ENCODE results near the gene BRD7.

The BRD7 gene

DNA sequence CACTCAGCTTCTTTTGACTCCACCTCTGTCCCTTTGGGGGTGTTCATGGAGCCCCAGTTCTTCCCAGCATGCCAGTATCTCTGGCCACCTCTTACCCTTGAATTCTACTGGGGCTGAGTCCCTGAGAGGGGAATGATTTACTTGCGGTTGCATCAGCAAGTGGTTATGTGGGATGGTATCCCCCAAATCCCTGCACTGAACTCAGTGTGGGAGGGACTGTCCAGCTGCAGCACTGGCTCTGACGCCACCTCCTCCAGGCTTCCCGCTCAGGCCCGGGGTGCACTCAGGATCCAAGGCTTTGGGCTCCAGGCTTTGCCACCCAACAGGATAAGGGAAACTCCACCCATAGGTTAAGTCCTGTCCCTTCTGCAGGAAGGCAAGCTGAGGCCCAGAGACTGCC is 21.1 kb upstream of the BRD7 start:
- no peak for DNase-seq (ENCODE audit: low spot score)

DNA sequence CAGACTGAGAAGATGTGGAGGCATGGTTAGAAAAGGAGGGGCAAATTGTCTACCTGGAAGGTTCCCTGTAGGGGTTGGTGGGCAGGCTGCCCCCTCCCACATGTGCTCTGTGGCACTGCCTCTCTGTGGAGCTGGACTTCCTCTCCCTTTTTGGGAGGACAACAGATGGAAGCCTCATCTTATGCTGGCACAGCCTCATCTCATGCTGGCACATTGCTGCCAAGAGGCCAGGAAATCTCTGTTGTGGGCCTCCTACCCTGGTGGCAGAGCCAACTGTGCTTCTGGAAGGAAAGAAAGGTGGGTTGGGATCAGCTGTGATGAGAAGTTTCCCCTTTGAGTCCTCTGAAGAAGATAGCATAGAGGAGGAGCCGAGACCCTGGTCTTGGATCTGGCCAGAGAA is 19.7 kb upstream of the BRD7 start:
- no peak for DNase-seq (ENCODE audit: low spot score)

DNA sequence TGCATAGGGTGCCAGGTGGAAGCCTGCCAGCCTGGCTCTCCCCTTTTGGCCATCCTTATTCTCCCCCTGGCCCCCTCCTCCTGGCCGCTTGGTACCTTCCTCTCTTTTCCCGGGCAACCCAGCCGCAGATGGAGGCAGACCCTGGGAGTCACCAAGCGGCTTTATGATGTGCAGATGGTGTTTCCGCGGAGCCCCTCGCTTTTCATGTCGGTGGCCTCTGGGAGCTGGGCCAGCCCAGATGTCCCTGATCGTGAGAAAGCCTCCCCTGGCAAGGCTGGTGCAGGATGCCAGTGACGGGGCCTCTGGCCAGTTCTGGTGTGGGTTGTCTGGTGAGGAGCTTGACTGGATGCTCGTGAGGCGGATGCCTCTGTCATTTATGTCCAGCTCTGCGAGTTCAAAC is 18.0 kb upstream of the BRD7 start:
- no peak for DNase-seq (ENCODE audit: low spot score)

DNA sequence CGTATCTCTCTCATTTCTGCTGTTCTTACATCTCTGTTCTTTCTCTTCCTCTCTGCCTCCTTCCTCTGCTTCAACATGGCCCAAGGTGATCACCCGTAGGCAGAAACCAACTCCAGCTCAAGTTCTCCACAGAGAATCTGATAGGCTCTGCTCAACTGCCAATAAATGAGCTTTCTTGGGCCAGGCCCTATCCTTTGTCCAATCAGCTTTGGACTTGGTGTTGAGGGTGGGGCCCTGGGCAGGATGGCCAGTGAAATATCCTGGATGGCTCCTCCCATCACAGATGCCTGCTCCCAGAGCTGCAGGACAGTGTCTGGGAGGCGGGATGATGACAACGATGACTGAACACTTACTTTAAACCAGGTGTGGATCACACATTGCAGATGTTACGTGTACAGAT is 17.4 kb upstream of the BRD7 start:
- no peak for DNase-seq (ENCODE audit: low spot score)

DNA sequence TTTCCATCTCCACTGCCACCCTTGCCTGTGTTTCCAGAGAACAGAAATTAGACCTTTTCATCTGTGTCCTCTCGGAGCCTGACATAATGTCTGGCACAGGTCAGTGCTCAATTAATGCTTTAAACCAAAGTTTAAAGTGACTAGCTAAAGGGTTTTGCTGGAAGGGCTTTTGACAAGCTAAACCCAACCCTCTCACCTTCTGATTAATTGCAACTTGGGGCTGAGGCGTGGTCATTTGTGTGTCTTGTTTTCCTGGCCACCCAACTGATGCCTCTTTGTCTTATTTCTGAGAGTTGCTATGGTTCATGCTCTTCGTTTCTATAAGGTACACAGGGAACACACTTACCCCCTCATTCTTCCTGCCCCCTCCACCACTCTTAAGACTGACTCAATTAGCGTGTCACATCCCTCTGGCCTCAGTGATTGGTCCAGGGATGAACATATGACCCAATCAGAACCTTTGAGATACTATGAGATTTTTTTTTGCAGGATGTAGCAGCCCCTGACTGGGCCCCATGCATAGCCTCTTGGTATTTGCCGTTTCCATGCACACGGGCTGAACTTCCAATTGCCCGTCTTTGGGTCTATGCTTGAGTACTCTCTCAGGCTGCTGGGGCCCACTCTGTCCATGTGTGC is 15.8 kb upstream of the BRD7 start:
- no peak for DNase-seq (ENCODE audit: low spot score)

DNA sequence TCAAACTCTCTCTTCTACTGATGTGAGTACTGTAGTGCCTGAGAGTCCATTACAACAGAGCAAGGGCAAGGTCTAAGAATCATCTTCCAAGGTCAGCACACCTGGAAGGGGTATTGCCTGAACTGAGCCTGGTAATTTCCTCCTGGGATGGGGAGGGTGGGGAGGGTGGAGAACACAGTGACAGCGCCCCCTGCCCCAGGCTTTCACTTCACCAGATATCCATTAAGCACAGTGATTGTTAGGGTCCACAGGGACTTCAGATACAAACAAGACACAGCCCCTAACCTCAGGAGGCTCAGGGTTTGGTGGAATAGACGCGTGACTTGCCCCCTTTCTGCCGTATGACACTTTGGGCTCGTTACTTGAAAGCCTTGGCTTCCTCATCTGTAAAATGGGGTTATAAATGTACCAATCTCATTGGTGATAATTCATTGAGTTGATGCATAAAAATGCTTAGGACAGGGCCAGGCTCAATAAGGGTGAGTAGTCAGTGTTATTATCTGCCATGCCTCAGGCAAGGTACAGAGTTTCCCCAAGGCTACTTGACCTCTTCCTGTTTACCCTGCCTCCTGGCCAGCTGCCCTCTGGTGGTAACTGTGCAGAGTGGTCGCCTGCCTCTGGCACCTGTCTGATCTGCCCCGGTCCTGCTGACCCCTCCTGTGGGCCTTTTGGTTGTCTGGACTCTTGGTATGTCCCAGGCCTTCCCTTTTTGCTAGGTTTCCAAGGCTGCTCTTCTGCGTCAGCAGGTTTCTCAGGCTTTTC is 13.1 kb upstream of the BRD7 start:
- no peak for DNase-seq (ENCODE audit: low spot score)

DNA sequence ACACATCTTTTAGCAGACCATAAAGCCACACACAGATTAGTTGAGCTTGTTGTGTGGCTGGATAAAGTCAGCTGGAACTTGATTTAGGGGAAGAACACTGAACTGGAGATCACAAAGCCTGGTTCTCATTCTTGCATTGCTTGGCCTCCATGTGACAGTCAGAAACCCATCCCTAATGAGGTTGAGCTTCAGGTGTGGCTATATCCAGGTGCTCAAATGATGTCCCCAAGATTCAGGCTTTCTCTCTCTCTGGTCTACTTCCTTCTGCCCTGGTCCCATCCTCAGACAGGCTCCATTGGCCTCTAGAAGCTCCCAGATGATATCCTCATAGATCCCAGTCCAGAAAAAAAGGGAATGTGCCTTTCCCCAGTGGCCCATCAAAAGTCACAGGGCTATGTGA is 9.6 kb upstream of the BRD7 start:
- no peak for DNase-seq (ENCODE audit: low spot score)

DNA sequence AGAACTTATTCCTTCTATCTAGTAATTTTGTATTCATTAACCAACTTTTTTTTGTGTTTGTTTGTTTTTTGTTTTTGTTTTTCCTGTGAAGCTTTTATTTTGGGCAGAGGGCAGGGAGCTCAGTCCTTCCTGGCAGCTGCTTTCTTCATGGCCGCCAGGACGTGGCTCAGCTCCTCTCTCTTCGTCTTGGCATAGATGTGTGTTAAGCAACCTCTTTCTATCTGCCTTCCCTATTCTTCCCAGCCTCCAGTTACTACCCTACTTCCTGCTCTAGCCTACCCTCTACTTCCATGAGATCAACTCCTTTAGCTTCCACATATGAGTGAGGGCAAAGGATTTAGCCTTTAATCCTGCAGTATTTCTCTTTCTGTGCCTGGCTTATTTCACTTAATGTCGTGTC is 8.2 kb upstream of the BRD7 start:
- no peak for DNase-seq (ENCODE audit: low spot score)

DNA sequence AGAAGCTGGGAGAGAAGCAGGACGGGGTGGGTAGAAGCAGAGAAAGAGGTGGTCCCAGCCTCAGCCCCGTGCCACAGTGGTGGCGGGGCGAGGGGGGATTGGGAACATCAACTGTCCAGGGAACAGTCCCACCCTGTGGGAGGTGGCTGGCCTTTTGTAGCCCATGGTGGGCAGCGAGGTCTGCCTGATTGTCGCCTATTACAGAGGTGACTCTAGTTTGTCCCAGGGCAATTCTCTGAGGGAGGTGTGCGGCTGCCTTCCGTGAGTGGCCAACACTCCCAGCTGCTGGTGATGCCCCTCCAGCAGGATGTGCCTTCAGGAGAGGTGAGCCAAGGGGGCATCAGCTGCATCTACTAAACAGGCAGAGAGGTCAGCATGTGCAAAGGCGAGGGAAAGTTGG is 5.0 kb upstream of the BRD7 start:
- DNase-seq (ENCODE audit: low spot score): no peak

DNA sequence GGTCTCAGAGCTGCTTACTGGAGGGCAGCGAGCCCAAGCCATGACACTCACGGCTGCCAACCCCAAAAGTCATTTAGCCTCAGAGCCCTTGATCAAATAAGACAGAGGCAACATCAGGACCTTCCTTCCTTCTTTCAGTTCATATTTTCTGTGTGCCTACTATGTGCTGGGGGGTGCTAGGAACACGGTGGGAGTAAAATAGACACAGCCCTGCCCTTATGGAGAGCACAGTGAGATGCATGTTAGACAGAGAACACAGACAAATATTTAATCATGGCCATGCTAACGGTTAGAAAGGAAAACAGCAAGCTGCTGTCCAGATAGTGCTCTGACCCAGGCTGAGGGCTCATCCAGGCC is 4.5 kb upstream of the BRD7 start:
- DNase-seq (ENCODE audit: low spot score): no peak

DNA sequence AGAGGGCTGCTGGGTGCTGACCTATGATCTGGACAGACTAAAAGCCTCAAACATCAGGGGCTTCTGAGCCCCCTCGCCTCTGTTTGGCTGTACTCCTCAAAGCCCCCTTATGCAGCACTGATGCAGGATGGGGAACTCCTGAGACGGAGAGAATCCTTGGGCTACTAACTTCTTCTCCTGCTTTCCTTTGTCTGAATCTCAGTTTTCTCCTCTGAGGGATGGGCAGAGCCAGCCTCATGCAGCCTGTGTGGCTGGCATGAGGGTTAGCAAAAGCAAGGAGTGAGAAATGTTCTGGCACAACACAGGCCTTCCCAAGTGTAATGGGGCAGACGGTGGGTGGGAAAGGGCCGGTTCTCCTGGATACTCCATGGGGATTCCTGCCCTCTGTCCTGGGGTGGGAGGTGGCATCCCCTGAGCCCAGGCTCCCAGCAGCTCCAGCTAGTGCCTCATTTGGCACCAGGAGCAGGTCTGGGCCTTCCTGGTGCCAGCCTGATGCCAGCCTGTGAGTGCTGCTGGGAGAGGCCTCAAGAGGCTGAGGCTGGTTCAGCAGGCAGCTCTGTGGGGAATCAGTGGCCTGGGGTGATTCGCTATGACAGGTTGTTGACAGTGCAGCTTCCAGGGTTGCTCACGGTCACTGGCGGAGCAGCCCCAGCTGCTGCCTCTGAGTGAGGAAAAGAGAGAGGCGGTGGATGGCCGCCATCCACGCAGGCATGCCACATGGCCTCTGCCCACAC is 4.0 kb upstream of the BRD7 start:
- peak; percentile 41 for DNase-seq (ENCODE audit: low spot score)

DNA sequence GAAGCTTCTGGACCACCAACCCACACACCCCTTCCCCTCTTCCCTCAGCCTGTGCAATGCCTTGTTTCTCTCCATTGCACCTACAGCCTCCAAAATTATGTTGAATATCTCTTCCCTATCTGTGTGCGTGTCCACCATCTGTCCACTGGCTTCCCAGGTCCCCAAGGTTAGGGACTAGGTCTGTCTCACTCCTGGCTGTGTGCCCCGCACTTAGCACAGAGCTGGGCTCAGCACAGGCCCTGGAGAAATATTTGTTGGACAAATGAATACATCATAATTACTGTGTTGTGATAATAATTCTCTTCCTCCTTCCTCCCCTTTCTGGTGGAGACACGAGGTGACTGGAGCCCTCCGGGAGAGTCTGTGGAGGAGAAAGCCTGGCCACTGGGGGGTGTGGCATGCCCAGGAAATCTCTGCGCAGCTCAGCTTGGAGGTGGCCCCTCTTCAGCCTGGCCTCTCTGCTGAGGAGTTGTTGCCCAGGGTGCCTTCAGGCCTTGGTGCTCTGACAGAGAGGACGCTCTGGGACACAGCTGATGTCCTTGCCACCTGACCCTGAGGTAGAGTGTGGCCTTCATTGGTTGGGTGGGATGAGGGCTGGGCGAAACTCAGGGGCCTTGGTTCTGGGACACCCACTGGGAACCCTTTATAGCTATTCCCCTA is 3.3 kb upstream of the BRD7 start:
- peak; percentile 65 for DNase-seq (ENCODE audit: low spot score)

DNA sequence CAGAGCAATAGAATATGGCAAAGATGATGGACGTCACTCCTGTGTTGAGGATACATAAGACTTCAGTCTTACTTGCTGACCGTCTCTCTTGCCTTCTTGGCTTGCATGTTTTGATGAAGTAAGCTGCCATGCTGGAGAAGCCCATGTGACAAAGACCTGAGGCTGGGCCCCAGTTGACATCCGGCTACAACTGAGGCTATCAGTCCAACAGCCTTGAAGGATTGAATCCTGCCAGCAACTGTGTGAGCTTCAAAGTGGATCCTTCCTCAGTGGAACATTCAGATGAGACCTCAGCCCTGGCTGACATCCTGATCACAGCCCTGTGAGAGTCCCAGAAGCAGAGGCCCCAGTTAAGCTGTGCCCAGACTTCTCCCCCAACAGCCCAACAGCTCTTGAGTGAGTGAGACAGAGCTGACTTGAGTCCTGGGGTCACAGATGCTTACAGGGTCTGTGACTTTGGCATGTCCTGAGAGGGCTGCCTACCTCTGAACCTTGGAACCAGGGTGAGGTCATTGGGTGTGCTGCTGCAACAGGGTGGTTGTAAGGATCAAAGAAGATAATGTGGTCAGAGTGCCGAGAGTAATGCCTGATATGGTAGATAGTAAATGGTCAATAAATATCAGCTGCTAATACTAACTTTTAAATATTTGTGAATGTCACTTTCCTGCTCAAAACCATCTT is 2.4 kb upstream of the BRD7 start:
- no peak for DNase-seq (ENCODE audit: low spot score)

DNA sequence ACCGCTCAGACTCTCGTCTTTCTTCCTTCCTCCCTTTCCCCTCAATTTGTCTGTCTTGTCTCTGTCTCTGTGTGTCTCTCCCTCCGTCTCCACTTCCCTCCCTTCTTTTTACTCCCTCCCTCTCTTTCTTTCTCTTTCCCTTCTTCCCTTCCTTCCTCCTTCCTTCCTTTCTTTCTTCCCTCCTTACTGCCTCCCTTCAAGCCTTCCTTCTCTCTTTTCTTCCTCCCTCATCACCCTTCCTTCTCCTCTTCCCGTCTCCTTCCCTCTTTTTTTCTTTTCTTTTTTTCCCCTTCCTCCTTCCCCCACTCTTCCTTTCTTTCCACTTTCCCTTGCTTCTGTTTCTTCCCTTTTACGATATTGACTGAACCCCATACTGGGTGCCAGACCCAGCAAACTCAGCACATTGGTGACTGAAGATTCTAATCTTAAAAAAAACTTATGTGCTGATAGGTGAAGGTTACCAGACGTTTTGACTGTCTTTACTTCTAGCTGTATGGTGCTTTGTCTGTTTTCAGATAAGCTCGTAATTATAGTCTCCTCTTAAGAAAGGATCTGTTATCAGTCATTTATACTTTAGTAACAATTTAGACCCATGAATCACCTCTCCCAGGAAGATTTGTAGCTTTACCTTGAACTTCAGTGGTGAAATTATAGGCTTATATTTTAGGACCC is 481 bp upstream of the BRD7 start:
- no peak for DNase-seq (ENCODE audit: low spot score)

DNA sequence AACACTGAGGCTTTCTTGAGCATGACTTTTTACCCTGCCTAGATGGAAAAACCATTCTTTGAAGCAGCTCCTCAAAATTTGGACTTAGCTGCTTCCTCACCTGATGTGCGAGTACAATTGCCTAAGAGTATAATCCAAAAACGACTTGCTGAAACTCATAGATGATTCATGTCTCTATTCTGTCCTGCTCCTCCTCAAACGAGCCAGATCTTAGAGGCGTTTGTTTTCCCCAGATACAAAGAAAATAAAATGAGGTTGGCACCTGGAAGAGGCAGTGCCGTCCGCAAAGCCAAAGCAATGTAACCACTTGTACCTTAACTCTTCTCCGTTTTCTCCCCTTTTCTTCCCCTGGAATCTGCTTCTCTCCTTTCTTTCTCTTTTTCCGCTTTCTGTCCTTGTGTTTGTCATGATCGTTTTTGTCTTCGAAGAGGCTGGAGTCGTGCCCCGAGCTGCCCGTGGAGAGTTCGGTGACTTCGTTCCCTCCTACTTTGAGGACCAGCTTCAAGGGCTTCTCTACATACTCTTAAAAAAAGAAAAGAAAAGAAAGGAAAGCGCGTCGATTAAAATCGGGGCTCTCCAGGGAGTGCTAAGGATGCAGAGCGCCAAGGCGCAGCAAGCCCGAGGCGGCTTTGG is 895 bp downstream of the BRD7 start:
- no peak for DNase-seq (ENCODE audit: low spot score)

DNA sequence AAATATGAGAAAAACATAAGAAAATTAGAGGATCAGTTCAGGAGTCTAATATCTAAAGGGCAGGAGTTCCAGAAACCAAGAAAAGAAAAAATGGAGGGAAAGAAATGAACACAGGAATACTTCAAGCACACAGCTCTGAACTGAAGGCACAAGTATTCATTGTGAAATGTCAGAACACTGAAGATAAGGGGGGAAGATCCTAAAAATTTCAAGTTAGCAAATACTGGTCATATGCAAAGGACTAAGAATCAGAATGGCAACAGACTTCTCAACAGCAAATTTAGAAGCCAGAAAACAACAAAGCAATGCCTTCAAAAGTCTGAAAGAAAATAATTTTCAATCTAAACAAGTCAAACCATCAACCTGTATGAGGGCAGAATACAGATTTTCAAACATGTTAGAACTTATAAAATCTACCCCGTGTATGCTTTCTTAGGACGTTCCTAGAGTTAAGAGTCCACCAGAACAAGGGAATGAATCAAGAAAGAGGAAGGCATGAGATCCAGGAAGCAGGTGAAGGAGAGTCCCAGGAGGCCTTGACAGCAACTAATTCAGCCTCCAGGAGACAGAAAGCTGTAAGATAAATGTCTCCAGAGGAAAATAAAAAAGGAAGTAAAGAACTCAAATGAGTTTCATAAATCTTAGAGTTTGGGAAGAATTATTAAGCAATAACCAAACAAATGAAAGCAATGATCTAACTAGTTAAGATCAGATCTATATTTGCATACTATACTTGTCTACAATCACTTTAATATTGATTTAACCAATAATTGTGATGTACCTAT is 2.8 kb downstream of the BRD7 start:
- no peak for DNase-seq (ENCODE audit: low spot score)

DNA sequence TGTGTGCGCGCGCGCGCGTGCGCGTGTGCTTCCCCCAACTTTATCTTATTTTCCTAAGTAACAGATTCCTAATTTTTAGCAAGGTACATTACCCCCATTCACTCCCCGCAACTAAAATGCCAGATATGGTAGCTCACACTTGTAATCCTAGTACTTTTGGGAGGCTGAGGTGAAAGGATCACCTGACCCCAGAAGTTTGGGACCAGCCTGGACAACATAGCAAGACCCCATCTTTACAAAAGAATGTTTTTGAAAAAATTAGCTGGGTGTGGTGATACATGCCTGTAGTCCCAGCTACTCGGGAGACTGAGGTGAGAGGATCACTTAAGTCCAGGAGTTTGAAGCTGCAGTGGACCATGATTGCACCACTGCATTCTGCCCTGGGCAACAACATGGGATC is 5.1 kb downstream of the BRD7 start:
- no peak for DNase-seq (ENCODE audit: low spot score)

DNA sequence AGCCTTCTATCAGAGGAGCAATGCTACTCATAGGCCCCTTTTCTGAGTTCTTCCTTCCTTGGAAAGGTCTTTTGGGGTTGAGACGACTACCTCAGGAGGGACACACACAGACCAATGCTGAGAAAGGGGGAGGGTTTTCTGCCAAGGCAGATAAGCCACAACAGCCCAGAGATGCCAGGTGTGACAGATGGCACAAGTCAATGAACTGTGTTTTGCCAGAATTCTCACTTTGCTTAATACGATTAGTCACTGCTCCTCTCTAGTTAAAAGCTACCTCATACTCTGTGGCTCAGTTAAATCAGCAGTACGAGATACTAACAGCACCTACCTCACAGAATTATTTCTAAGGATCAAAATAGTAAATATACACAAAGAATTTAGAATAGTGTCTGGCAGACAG is 8.0 kb downstream of the BRD7 start:
- no peak for DNase-seq (ENCODE audit: low spot score)

DNA sequence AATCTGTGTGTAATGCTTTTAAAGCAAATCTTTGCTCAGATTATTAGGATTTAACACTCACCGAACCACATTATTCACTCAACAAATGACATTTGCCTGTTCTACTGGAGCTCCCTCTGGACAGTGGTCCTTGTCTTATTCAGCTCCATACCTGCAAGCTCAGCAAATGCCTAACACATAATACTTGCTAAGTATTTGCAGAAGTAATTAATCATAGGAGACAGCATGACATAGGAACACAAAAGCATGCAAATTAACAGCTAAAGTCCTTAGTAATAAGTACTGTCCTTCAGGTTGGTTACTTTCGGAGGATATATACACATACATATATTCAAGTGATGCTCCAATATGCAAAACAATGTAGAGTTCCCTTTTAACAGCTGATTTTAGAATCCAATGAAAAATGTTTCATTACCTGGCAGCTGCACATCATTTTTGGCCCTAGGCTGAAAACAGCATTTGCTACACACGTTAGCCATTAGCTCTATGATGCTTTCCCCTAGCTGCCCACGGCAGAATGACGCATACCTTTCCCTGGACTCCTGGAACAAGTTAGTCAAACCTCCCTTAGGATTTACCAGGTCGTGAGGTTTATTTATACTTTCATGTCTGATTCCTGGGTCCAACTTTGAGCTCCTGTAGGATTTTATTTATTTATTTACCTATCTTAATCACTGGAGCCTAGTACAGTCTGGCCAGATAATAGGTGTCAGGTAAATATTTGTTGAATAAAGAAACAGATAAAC is 8.6 kb downstream of the BRD7 start:
- no peak for DNase-seq (ENCODE audit: low spot score)

DNA sequence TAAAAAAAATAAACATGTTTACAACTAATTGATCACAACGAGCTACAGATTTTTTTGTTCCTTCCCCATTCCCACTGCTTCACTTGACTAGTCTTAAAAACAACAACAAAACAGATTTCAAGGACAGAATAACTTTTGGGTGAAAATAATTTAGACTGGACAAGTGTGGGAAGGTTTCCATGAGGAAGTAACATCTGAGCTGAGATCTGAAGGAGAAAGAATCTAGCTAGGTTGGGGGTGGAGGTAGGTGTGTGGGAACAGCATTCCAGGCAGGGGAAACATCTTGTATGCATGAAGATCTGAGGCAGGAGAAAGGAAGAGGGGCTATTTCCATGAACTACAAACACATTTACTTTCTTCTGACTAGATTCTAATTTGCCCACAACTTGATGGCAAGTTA is 9.2 kb downstream of the BRD7 start:
- no peak for DNase-seq (ENCODE audit: low spot score)
